GM19463 (cell line): Measurements from ENCODE around the gene CPXM2.

Experiments
- ATAC-seq: cut with Tn5 transposase; IDR thresholded peaks from one replicate; pipeline ENCODE4 v1.9.1; 2021; ENCODE audit warnings: mild to moderate bottlenecking, moderate library complexity; ENCODE audit not compliant: unreplicated experiment

Gene CPXM2

GRCh38 chr10:123804716-123805115 lies 86.9 kb downstream of the CPXM2 start:
- no peak for ATAC-seq

DNA sequence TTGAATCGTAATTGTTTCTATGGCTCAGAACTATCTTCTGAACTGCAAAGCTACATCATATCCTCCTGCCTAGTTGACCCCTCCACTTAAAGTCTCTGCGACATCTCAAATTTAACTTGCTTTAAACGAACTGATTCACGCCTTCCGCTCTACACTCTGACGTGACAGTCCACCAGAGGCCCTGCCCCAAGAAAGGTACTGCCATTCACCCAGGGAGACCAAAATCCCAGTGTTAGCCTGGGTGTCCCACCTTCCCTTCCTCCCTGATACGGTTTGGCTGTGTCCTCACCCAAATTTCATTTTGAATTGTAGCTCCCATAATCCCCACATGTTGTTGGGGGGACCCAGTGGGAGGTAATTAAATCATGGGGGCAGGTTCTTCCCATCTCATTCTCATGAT lies 90.8 kb downstream of the CPXM2 start:
- ATAC-seq: no peak

DNA sequence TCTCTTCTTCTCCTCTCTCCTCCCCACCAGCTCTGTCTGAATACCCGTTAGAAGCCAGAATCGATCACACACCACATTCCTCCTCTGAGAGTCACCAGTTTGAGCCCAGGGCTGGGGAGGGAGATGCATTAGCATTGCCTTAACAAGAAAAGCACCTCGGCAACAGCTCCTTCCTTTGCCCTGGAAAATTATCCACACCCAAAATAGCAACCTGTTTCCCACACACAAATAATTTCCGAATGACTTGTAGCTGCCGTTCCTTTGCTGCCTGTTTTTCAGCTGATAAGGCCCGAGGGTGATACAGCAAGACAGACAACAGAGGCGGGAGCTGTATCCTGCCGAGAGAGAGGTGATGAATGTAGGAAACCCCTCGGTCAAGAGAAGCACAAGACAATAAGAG lies 91.3 kb downstream of the CPXM2 start:
- ATAC-seq: no peak

DNA sequence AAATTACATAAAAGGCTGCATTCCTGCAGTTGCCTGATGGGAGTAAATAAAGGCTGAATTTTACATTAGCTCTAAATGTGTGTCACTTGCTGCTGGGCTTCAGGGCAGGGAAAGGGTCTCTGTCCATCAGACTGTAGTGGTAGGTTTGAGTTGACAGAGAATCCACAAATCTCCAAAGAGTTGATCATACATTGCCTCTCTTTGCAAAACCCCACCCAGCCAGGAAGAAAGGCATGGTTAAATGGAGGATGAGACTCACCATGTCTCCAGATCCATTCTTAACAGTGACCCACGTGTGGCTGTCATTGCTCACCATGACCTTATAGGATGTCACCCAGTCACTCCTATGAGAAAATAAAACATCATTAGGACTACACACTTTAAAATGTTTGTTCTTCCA lies 92.8 kb downstream of the CPXM2 start:
- ATAC-seq: no peak

- no peak for ATAC-seq
These were observed 93.8 kb downstream of the CPXM2 start for GRCh38 chr10:123797813-123798212.

DNA sequence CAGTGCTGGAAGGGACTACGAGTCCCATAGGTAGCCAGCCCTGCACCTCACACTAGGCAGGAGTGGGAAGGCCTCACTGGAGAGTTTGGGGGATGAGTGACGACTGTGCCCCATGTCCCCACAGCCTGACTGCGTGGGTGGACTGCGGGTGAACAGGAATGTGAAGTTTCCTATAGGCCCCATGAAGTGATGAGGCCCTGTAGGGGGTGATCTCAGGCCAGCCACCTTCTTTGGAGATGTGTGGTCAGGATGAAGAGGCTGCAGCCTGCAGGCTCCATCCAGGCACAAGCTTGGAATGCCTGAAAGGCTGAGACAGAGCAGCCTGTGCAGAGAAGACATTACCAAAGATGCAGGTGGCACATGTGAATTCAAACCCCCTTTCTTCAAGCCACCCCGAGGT lies 94.9 kb downstream of the CPXM2 start:
- ATAC-seq: no peak

GRCh38 chr10:123795846-123796590 lies 95.6 kb downstream of the CPXM2 start:
- ATAC-seq: no peak

DNA sequence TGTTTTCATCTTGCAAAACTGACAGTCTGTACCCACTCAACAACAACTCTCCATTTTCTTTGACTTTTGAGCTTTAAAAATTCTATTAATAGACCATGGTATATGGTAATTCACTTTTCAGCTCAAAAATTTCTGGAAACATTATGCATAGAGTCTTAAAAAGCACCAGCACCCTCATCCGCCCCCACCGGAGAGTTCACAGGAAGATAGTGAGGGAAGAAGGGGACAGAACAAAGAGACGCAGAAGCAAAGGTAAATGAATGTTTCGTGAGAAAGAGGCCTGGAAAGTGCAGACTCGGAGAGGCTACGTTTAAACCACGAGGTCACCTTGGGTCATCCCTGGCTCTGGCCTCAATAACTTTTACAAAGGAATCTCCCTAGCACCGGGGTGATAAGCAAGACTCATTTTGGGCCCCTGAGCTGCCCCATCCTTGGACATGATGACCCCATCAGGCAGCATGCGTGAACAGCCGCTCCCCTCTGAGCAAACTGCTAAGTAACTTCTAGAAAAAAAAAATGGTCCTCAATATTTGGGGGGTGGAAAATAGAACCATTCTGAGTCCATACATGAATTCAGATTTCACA lies 96.3 kb downstream of the CPXM2 start:
- no peak for ATAC-seq

DNA sequence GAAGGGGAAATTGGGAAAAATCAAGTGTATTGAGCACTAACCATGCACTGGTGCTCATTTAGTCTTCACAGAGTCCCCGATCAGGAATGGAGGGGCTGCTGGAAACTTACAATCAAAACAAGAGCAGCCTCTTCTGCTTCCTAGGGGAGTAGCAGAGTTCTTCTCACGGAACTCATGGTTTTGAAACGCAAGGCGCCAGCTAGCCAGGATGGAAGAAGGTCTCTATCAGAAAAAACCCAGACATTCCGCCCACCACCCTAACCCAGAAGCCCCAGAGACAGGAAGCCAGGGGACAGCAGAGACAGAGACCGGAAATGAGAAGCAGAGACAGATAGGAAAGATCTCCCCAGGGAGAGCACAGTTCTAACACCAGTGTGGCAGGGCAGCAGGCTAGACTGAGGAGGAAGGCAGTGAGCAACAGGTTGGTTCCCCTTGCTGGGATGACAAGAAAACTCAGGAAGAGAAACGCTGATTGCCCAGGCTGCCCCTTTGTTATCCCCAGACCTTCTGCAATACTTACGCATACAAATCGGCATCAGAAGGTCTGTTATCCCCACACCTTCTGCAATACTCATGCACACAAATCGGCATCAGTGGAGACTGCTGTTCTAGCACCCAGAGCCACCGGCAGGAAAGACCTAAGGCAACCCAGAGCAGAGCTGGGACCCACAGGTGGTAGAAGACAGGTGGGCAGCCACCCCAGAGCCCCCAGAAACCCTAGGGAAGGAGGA lies 99.2 kb downstream of the CPXM2 start:
- no peak for ATAC-seq

DNA sequence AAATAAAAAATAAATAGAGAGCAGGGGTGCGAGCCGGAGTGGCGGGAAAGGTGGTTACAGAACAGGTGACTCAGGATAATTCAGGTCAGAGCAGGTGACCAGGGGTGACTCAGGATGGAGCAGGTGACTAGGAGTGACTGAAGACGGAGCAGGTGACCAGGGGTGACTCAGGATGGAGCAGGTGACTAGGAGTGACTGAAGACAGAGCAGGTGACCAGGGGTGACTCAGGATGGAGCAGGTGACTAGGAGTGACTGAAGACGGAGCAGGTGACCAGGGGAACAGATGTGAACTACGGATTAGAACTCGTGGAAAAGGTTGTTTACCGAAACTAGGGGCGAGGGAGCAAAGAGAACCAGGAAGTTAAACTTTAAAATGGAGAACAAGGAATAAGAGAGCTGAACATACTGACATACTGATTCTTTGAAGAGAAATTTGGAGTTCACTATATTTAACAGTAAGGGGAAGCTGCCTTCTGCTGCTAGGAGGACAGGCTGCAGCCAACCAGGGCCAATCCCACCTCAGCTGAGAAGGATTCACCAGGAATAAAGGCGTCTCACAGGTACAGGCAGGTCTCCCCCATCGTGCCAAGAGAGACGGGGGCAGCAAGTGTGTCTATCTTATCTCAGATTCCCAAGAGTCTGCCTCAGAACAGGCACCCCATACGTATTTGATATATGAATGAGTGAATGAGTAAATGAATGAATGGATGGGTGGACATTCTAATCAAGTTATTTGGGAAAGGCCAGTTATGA lies 101.3 kb downstream of the CPXM2 start:
- ATAC-seq: no peak

- no peak for ATAC-seq
These were observed 102.6 kb downstream of the CPXM2 start for GRCh38 chr10:123788981-123789380.

- ATAC-seq: no peak
These were observed 104.0 kb downstream of the CPXM2 start for GRCh38 chr10:123787566-123787965.

DNA sequence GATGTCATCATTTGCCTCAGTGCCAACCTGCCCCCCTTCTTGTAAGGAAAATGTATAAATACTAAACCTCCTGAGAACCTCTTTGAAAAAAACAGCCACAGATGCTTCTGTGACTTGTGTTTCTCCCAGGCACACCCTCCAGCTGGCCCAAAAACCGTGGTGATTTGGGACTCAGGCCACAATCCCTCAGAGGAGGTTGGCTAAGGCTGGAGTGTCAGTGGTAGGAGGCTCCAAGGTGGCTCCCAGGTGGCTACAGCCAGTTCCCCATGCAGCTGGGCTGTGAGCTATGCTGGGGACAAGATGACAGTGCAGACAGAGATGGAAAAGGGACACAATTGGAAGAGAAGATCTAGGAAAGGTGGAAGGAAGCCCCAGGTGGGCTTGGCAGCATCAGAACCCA lies 104.7 kb downstream of the CPXM2 start:
- ATAC-seq: no peak

GRCh38 chr10:123786306-123786705 lies 105.3 kb downstream of the CPXM2 start:
- no peak for ATAC-seq

DNA sequence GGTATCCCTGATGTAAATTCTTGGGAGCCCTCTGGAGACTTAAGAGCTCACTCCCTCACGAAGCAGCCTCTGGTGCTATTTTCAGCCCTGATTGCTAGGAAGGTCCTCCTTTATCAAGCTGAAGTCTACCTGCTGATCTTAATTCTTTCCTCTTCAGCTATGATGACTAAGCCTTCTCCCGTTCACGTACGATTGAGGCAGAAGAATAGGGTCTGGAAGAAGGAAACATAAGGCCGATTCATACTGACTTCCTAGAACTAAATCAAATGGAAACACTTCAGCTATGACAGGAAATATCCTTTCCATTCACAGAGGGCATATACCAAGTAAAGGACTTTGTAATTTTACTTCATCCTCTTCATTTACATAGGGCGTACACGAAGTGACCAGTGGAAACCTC lies 107.0 kb downstream of the CPXM2 start:
- ATAC-seq: no peak

- ATAC-seq: no peak
These were observed 107.4 kb downstream of the CPXM2 start for GRCh38 chr10:123784216-123784615.

GRCh38 chr10:123783296-123783695 lies 108.3 kb downstream of the CPXM2 start:
- ATAC-seq: no peak

GRCh38 chr10:123782549-123782948 lies 109.1 kb downstream of the CPXM2 start:
- ATAC-seq: no peak

- ATAC-seq: no peak
These were observed 109.6 kb downstream of the CPXM2 start for GRCh38 chr10:123781956-123782500.

DNA sequence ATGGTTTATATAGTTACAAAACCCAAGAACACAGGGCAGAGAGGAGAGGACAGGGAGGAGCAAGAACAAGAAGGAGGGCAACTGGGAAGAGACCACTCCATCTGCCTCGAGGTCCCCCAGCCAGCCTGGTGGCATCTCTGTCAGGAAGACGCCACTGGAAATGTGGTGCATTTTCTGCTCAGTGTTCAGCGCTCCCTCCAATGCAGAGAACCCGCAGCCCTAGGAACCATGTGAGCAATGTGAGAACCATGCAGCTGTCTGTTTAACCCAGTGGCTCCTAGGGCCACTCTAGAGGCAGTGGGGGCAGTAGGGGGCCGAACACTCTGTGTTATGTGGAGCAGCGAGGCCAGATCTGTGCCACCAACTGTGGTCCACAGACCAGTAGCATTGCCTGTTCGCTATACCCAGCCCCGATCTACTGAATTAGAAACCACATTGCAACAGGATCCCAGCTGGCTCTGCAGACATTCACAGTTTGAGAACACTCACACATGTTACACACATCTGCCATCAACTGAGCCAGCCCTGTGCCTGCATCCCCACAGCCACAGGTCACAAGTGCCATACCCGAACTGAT lies 110.2 kb downstream of the CPXM2 start:
- no peak for ATAC-seq
